Measurements from ENCODE around the gene STAG1. TPM values are rescaled to one million over a fixed set of nuclear protein-coding genes. Genes with fewer than 3 reads are reported as not detected.

Gene STAG1
- total and polyA plus RNA-seq, 2 of the 13 experiments (the other 11 are each of a cell fraction or from before 2014, with no cell fraction given) = 6.2 to 25.9 TPM

GRCh38 chr3:136498919-136499447 is 253.2 kb downstream of the STAG1 start (continued):
- TF ChIP-seq ZNF292 (CRISPR knock-in tag; IDR thresholded peaks at IDR 0.05; ENCODE audit: borderline replicate concordance, low read depth) = peak; percentile 80
- TF ChIP-seq ZNF770 (CRISPR knock-in tag; IDR thresholded peaks at IDR 0.05) = peak; percentile 100
- TF ChIP-seq CHD4 (IDR thresholded peaks at IDR 0.05; ENCODE audit: borderline replicate concordance, low read length) = peak; percentile 63; the same call in 1 of the 2 replicates
- peak; percentile 97 for TF ChIP-seq ZMYM4 (CRISPR knock-in tag; IDR thresholded peaks at IDR 0.05)
- peak; percentile 90 for TF ChIP-seq DPF2 (CRISPR knock-in tag; IDR thresholded peaks at IDR 0.05; ENCODE audit: borderline replicate concordance, low read depth)
- TF ChIP-seq HDAC1 (CRISPR knock-in tag; IDR thresholded peaks at IDR 0.05) = peak; percentile 86
- TF ChIP-seq ZNF614 (CRISPR knock-in tag; IDR thresholded peaks at IDR 0.05; ENCODE audit: borderline replicate concordance) = peak; percentile 78; the same call in 1 of the 2 replicates
- TF ChIP-seq PAXIP1 (CRISPR knock-in tag; conservative IDR thresholded peaks at IDR 0.05) = peak; percentile 96
- peak; percentile 80 for TF ChIP-seq RFXAP (CRISPR knock-in tag; IDR thresholded peaks at IDR 0.05; ENCODE audit: borderline replicate concordance)
- TF ChIP-seq SP1 (IDR thresholded peaks at IDR 0.05) = no peak
- TF ChIP-seq SP1 (CRISPR knock-in tag; IDR thresholded peaks at IDR 0.05) = no peak
- TF ChIP-seq ATM (IDR thresholded peaks at IDR 0.05; ENCODE audit: borderline replicate concordance) = no peak
- TF ChIP-seq NKX3-1 (CRISPR knock-in tag; IDR thresholded peaks at IDR 0.05) = no peak
- TF ChIP-seq SMYD3 (CRISPR knock-in tag; IDR thresholded peaks at IDR 0.05) = 0 out of 2 replicates have a peak, but pooled peaks have one; percentile 63
- TF ChIP-seq, protein P1, sequence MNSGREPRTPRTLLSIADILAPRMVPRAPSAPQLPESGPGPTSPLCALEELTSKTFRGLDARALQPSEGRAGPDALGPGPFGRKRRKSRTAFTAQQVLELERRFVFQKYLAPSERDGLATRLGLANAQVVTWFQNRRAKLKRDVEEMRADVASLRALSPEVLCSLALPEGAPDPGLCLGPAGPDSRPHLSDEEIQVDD (CRISPR knock-in tag; IDR thresholded peaks at IDR 0.05; ENCODE audit: borderline replicate concordance) = no peak
- TF ChIP-seq, protein P2, sequence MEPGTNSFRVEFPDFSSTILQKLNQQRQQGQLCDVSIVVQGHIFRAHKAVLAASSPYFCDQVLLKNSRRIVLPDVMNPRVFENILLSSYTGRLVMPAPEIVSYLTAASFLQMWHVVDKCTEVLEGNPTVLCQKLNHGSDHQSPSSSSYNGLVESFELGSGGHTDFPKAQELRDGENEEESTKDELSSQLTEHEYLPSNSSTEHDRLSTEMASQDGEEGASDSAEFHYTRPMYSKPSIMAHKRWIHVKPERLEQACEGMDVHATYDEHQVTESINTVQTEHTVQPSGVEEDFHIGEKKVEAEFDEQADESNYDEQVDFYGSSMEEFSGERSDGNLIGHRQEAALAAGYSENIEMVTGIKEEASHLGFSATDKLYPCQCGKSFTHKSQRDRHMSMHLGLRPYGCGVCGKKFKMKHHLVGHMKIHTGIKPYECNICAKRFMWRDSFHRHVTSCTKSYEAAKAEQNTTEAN (CRISPR knock-in tag; conservative IDR thresholded peaks at IDR 0.05) = peak; percentile 67; the same call in 1 of the 2 replicates
- TF ChIP-seq ATF1 (CRISPR knock-in tag; IDR thresholded peaks at IDR 0.05) = 0 out of 2 replicates have a peak, but pooled peaks have one; percentile 34
- TF ChIP-seq CBX1 (IDR thresholded peaks at IDR 0.05; ENCODE audit: low read depth) = peak; percentile 81
- peak; percentile 91 to 93 for TF ChIP-seq NR2F1 (CRISPR knock-in tag; IDR thresholded peaks at IDR 0.05)
- TF ChIP-seq NR2F6 (IDR thresholded peaks at IDR 0.05) = peak; percentile 94
- peak; percentile 98 for TF ChIP-seq NR2F6 (CRISPR knock-in tag; IDR thresholded peaks at IDR 0.05)
- peak; percentile 90 for TF ChIP-seq HNF4G (IDR thresholded peaks at IDR 0.05; ENCODE audit: borderline replicate concordance, low read depth, low read length)
- TF ChIP-seq HNF4G (CRISPR knock-in tag; IDR thresholded peaks at IDR 0.05; ENCODE audit: borderline replicate concordance, low read depth) = peak; percentile 94
- TF ChIP-seq ZNF564 (CRISPR knock-in tag; IDR thresholded peaks at IDR 0.05) = no peak
- peak; percentile 97 for TF ChIP-seq FOXK2 (IDR thresholded peaks at IDR 0.05)

All from HepG2 (cell line).